Fibroblast of lung (primary cell): Measurements from ENCODE around the gene LGSN. TPM values are rescaled to one million over a fixed set of nuclear protein-coding genes. Genes with fewer than 3 reads are reported as not detected.

Source experiments
- DNase-seq, 2 donors: peaks; one replicate each; pipeline versions ENCODE4 v3.0.0 to v3.0.0-alpha.2; 2010; ENCODE audit warnings: low read depth in 2 of 2
- H2AFZ ChIP-seq: 2 replicates; pipeline ENCODE4 v1.5.1; 2012; ENCODE audit warnings: low read length, control low read depth, inconsistent platforms
- H3K27ac ChIP-seq: 2 replicates; pipeline ENCODE4 v1.5.1; 2011; ENCODE audit warnings: low read length, control low read depth; ENCODE audit not compliant: insufficient read depth
- H3K27me3 ChIP-seq: 2 replicates; pipeline ENCODE4 v1.5.1; 2011; ENCODE audit warnings: mild to moderate bottlenecking, low read length; ENCODE audit not compliant: control insufficient read depth, insufficient read depth
- H3K36me3 ChIP-seq: 2 replicates; pipeline ENCODE4 v1.5.1; 2011; ENCODE audit warnings: low read length; ENCODE audit not compliant: control insufficient read depth, insufficient read depth
- H3K4me1 ChIP-seq: 2 replicates; pipeline ENCODE4 v1.5.1; 2011; ENCODE audit warnings: low read length; ENCODE audit not compliant: control insufficient read depth, insufficient read depth; ENCODE audit errors: extremely low read depth
- H3K4me2 ChIP-seq: 2 replicates; pipeline ENCODE4 v1.5.1; 2011; ENCODE audit warnings: low read length, control low read depth; ENCODE audit not compliant: insufficient read depth; ENCODE audit errors: extremely low read depth
- H3K4me3 ChIP-seq, 4 experiments: fragments of 200-600 bp in 1 of 4; sonication (generic) in 1 of 4; replicated peaks in 1 of 4; 2 replicates each; pipeline ENCODE4 v1.5.1; 2011 to 2016; ENCODE audit warnings: low read length in 4 of 4, low read depth in 3 of 4, mild to moderate bottlenecking in 3 of 4, control low read depth in 2 of 4, inconsistent platforms in 1 of 4, mixed read lengths in 1 of 4; ENCODE audit not compliant: insufficient read depth in 1 of 4; ENCODE audit errors: control extremely low read depth in 1 of 4
- H3K79me2 ChIP-seq: 2 replicates; pipeline ENCODE4 v1.5.1; 2012; ENCODE audit warnings: mild to moderate bottlenecking, low read length, inconsistent platforms; ENCODE audit not compliant: control insufficient read depth, insufficient read depth
- H3K9ac ChIP-seq: 2 replicates; pipeline ENCODE4 v1.5.1; 2011; ENCODE audit warnings: mild to moderate bottlenecking, low read length, control low read depth; ENCODE audit not compliant: insufficient read depth
- H3K9me3 ChIP-seq: 2 replicates; pipeline ENCODE4 v1.5.1; 2012; ENCODE audit warnings: low read depth, low read length; ENCODE audit not compliant: control insufficient read depth, insufficient read depth
- H4K20me1 ChIP-seq: 2 replicates; pipeline ENCODE4 v1.5.1; 2011; ENCODE audit warnings: low read length; ENCODE audit not compliant: control insufficient read depth, insufficient read depth; ENCODE audit errors: extremely low read depth
- EZH2 ChIP-seq: IDR thresholded peaks from 2 replicates; pipeline ENCODE4 v1.5.1; 2012; ENCODE audit warnings: low read length, control low read depth, mild to moderate bottlenecking; ENCODE audit errors: missing control alignments
- polyA plus RNA-seq, 2 donors: library from polyadenylated mRNA; depleted of rRNA in 1 of 2; stranded (reverse) in 1 of 2; unstranded in 1 of 2; fragments of >200 nt; gene quantifications; 2 replicates each; pipeline ENCODE4 v1.2.1, GENCODE V29; 2011 to 2012; ENCODE audit warnings: missing spikeins in 1 of 2
- total RNA-seq: library from RNA; depleted of rRNA; stranded (reverse); fragments of >200 nt; gene quantifications from 2 replicates; pipeline ENCODE4 v1.2.1, GENCODE V29; 2014
- TF ChIP-seq, protein P1 (sequence below), 2 donors: IDR thresholded peaks in 1 of 2; conservative IDR thresholded peaks in 1 of 2; 1 replicate in 1 of 2; 2 replicates in 1 of 2; pipeline ENCODE4 v1.5.1; 2011 to 2012; ENCODE audit warnings: low read length in 2 of 2, control low read depth in 1 of 2, inconsistent platforms in 1 of 2, low read depth in 1 of 2, mild to moderate bottlenecking in 1 of 2

The LGSN gene
- total and polyA plus RNA-seq, 2 donors (not counting 1 experiment from before 2014, with no cell fraction given): under 0.01 TPM; not detected in 1

DNA sequence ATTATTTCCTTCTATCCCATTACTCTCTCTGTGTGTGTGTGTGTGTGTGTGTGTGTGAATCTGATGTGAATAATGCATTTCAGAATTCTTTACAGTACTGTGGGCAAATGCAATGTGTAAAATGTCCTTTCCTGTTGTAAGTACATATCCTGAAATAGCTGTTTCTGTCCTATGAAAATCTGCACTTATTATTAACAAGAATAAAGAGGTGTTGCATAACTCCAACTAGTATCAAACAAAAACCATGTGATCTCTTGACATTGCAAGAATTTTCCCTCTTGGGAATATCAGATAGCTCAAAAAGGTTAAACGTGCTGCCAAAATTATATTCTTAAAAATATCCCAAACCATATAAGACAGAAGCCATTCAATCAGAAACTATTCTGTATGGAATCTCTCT lies 52.0 kb downstream of the LGSN start:
- no peak overlapping the region for H3K9ac ChIP-seq
- H3K4me3 ChIP-seq: no peak overlapping the region
- TF ChIP-seq, protein P1, sequence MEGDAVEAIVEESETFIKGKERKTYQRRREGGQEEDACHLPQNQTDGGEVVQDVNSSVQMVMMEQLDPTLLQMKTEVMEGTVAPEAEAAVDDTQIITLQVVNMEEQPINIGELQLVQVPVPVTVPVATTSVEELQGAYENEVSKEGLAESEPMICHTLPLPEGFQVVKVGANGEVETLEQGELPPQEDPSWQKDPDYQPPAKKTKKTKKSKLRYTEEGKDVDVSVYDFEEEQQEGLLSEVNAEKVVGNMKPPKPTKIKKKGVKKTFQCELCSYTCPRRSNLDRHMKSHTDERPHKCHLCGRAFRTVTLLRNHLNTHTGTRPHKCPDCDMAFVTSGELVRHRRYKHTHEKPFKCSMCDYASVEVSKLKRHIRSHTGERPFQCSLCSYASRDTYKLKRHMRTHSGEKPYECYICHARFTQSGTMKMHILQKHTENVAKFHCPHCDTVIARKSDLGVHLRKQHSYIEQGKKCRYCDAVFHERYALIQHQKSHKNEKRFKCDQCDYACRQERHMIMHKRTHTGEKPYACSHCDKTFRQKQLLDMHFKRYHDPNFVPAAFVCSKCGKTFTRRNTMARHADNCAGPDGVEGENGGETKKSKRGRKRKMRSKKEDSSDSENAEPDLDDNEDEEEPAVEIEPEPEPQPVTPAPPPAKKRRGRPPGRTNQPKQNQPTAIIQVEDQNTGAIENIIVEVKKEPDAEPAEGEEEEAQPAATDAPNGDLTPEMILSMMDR (conservative IDR thresholded peaks at IDR 0.05 in 1 of 2, IDR thresholded peaks at IDR 0.05 in 1 of 2; ENCODE audit: low read depth in 1 of 2, low read length in 2 of 2): no peak
- no peak for TF ChIP-seq EZH2
- H3K27ac ChIP-seq: no peak overlapping the region
- H2AFZ ChIP-seq: no peak overlapping the region
- no peaks in the 10 kb centered on the region for H3K27me3 ChIP-seq
- H3K4me2 ChIP-seq: no peak overlapping the region
- no peaks in the 10 kb centered on the region for H3K36me3 ChIP-seq
- H4K20me1 ChIP-seq: no peaks in the 10 kb centered on the region
- H3K9me3 ChIP-seq: no peaks in the 10 kb centered on the region
- H3K79me2 ChIP-seq: no peaks in the 10 kb centered on the region
- DNase-seq: no peak
- no peaks in the 10 kb centered on the region for H3K4me1 ChIP-seq

DNA sequence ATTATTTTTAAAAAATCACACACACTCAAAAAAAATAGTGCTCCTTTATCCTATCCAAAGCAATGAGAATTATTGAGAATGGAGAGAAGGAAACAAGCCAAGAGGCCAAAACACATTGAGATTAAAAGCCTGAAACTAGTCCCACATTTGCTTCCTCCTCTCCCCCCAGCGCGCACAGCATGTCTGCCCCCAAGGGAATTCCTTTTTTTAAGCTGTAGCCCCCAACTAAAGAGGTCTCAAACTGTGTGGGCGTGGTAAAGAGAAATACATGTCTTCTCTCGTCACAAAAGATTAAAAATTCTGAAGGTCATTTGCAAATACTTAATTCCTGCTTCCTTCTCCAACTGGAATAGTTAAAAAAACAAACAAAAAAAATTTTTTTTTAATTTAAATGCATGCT lies 52.7 kb downstream of the LGSN start:
- H3K27me3 ChIP-seq: no peaks in the 10 kb centered on the region
- no peak overlapping the region for H3K4me3 ChIP-seq
- H4K20me1 ChIP-seq: no peaks in the 10 kb centered on the region
- no peaks in the 10 kb centered on the region for H3K9me3 ChIP-seq
- H2AFZ ChIP-seq: no peak overlapping the region
- no peaks in the 10 kb centered on the region for H3K79me2 ChIP-seq
- no peak overlapping the region for H3K27ac ChIP-seq
- TF ChIP-seq, protein P1 (conservative IDR thresholded peaks at IDR 0.05 in 1 of 2, IDR thresholded peaks at IDR 0.05 in 1 of 2; ENCODE audit: low read depth in 1 of 2, low read length in 2 of 2): no peak
- no peaks in the 10 kb centered on the region for H3K36me3 ChIP-seq
- H3K9ac ChIP-seq: no peak overlapping the region
- H3K4me2 ChIP-seq: no peak overlapping the region
- no peak for DNase-seq
- no peaks in the 10 kb centered on the region for H3K4me1 ChIP-seq

DNA sequence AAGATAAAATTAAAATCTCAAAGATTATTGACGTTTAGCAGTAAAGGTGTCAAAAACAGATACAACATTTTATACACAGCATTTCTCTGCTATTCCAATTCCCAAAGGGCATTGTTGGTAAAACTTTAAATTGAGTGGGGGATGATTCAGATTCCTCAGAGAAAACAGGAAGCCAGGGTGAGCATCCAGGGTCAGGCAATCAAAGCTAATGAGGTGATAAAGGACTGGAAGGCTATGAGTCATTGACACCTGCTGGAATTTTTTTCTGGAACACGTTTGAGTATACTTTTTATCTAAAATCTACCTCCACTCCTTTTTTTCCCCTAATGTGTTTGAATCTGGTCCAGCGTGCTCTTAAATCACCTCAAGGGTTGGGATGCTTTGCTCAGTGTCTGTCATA lies 56.3 kb downstream of the LGSN start:
- Histone ChIP-seq H3K4me3 (no peak overlapping the region), H3K4me2 (no peak overlapping the region), H2AFZ (no peak overlapping the region), H3K27me3 (no peaks in the 10 kb centered on the region), H4K20me1 (no peaks in the 10 kb centered on the region), H3K79me2 (no peaks in the 10 kb centered on the region), H3K9me3 (no peaks in the 10 kb centered on the region), H3K4me1 (no peaks in the 10 kb centered on the region), H3K36me3 (no peaks in the 10 kb centered on the region), H3K27ac (no peak overlapping the region), H3K9ac (no peak overlapping the region)
- no peak for TF ChIP-seq EZH2
- TF ChIP-seq, protein P1 (conservative IDR thresholded peaks at IDR 0.05 in 1 of 2, IDR thresholded peaks at IDR 0.05 in 1 of 2; ENCODE audit: low read depth in 1 of 2, low read length in 2 of 2): no peak
- DNase-seq: no peak
